HG03139 (cell line): Measurements from ENCODE around the gene CACNA1C.

Experiments
- ATAC-seq: cut with Tn5 transposase; IDR thresholded peaks from one replicate; pipeline ENCODE4 v1.9.1; 2021; ENCODE audit not compliant: unreplicated experiment

CACNA1C gene

DNA sequence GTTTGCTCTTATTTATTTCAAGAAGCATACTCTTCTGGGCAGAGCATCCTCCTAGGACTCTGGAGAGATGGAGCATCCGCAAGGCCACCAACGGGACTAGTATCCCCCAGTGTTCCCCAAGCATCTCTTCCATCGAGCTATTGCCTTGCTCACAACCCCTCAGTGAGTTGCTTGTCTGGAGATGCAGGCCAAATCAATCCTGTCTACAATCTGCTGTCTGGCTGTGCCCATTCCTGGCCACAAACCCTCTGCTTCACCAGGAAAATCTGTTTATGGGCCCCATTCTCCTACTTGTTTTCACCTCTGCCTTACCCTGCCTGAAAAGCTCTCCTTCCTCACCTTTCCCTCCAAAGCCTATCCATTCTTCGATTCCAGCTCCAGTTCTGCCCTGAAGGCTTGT lies 219.2 kb downstream of the CACNA1C start:
- no peak for ATAC-seq

DNA sequence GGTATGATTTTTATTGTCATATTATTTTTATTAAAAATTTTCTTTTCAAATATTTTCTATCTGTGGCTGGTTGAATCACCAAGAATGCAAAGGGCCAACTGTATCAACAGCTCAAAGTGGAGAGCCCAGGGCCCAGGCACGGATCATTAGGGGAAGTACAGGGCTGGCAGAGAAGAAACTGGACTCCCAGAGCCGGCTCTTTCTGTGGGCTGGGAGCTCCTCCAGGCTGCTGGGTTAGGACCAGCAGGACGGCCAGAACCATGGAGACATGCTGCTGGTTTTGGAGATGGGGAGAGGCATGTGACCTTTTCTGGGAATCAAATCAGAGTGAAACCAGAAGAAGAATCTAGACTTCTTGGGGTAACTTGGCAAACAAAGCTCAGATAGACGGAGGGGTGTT lies 220.5 kb downstream of the CACNA1C start:
- no peak for ATAC-seq

- ATAC-seq, result no peak
Measured at GRCh38 chr12:2273751-2274150, 221.0 kb downstream of the CACNA1C start.

GRCh38 chr12:2274733-2275132 lies 221.9 kb downstream of the CACNA1C start:
- ATAC-seq, result no peak

- ATAC-seq, result no peak
Measured at GRCh38 chr12:2276288-2277033, 223.7 kb downstream of the CACNA1C start.

DNA sequence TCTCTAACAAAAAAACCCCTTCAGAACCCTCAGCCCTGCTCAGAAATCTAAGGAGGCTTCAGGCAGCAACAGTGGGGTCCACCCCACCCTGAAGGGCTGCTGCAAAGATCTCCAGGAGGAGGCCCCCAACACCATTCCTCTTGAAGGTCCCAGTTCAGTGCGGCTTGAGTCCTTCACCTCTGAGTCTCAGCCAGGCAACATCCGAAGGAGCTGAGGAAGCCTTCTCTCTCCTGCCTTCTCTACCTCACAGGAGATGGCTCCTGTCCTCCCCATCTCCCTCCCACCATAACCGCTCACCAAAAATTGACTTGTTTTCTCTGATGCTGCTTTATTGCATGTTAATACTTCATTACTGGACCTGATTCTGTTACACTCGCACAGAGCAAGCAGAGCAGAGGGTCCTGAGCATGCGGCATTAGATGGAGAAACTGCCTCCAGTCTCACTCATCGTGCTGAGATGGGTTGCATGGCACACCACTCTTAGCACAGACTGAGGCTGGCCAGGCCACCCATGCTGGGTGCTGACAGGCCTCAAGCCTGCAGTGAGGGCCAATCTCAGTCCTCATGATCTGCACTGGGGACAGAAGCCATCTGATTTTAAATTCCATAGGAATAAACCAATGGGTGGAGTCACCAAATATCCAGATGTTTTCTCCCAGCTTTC lies 224.8 kb downstream of the CACNA1C start:
- ATAC-seq, result no peak

DNA sequence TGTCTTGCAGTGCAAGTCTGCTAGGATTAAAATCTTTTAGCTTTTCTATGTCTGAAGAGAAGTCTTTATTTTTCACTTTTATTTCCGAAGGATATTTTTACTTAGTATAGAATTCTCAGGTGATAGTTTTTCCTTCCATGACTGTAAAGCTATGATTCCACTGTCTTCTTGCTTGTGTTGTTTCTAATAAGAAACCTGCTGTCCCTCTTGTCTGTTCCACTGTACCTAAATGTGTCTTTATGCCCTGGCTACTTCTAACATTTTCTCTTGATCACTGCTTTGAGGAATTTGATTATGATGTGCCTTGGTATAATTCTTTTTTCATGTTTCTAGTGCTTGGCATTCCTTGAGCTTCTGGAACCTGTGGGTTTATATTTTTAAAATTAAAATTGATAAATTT lies 228.7 kb downstream of the CACNA1C start:
- ATAC-seq, result no peak

DNA sequence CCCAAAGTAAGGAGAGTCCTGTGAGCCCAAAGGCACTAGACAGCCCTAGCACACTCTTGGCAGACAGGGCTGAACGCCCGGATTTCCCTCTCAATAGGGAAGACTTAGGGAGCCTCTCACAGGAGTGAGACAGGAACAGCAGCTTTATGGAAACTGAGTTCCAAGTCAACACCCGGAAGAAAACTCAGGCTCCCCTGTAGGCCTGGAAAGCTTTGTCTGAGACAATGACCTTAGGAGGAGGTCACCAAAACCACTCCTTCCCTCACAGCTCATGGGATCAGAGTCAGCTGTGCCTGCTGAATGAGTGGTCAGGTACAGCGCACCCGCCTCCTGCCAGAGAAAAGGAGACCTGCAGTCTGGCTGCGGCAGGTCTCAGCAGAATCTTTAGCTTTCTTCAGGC lies 229.5 kb downstream of the CACNA1C start:
- ATAC-seq, result no peak

DNA sequence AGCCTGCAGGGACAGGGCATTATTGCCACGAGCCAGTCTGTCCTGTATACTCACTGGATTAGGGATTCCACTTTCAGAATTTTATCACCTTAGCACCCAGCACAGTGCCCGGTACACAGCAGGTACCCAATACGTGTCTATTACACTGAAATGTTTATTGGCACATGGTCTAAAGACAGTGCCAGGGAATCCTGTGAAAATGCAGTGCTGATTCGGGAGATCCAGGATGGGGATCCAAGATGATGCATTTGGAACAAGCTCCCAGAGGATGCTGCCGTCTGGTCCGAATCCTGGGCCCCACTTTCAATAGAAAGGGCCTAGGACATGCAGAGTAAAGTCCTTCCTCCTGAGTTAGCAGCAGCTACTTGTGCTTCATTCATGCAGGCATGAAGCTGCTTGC lies 230.7 kb downstream of the CACNA1C start:
- no peak for ATAC-seq

GRCh38 chr12:2283916-2284315 lies 231.1 kb downstream of the CACNA1C start:
- ATAC-seq, result no peak

DNA sequence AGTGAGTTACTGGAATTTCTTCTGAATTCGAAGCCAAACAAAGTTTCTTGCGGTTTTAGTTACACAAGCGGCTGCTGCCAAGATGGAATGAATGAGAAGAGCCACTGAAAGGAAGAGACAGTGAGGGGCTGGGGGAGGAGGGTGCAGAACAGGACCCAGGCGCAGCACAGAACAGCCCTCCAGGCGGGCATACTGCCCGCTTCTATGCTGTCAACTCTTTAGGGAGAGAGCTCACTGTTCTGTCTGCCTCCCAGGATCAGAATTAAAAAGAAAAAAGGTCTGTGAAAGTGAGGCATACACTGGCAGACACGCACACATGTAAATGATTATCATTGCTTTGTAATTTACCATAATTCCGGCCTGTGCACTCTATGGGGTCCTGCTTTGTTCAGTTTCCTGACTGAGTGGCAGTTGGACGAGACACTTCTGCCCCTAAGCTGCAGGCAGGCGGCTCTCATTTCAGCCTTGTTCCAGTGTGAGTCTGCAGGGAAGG lies 231.6 kb downstream of the CACNA1C start:
- ATAC-seq, result no peak

DNA sequence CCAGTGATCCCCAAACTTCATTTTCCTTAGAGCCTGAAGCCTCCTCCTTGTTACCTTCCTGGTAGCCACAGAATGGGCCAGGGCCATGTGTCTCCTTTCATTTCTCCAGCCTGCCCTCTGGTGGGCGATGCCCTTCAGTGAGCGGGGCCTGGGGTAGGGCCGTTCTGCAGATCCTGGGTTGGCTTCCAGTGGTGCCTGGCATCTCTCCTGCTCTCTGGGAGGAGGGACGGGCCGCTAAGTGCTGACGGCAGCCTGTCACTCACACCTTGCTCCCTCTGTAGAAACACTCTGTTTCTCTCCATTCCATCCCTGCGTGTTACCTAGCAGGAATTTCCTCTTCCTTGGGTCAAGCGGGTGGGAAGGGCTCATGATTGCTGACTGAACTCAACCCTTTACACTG lies 232.1 kb downstream of the CACNA1C start:
- no peak for ATAC-seq

DNA sequence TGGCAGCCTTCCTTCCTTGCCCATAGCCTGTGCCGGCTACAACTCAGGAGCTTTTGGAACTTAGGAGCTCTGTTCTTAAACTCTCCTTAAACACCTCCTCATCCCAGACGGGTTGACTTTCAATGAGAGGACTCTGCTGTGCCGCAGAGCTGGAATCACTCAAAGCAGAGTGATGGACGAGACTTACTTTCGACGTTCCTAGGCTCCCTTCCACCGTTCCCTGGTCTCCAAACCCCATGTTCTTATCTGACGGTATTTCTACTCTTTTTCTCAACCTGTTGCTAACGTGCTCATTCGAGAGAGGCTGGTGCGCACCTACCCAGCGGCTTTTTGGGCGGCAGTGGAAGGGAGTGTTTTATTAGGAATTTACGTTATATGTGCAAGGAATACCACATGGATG lies 232.7 kb downstream of the CACNA1C start:
- ATAC-seq, result no peak

DNA sequence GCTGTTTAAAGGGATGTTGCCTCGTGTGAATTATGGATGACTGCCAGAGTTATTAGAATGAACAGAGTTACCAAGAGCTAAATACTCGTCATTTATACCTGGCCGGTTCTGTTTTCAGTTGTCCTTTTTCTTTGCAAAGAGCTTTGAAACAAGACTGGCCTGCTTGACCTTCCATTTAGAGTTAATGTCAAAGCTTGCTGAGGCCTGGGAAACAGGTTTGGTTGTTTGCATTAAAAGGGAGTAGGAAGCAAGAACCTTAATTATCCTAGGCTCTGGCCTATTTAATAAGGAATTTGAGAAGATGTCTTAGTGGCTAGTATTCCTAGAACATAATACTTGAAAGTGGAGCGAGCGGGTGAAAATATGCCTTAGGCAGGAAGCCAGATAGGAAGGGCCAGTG lies 233.3 kb downstream of the CACNA1C start:
- no peak for ATAC-seq

GRCh38 chr12:2286461-2287131 lies 233.8 kb downstream of the CACNA1C start:
- ATAC-seq, result no peak

- no peak for ATAC-seq
Measured at GRCh38 chr12:2287151-2287550, 234.4 kb downstream of the CACNA1C start.

DNA sequence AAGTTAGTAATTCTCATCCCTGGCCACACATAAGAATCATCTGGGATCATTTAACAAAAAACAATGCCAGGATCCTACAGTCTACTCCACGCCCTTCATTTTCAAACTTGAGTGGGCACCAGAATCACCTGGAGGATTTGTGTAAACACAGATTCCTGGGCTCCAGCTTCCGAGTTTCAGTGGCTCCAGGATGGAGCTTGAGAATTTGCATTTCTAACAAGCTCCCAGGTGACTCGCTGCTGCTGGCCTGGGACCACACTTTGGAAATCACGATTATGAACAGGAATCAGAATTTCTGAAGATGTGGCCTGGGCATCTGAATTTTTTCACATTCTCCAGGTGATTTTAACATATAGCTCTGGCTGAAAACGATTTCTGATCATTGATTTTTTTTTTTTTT lies 234.8 kb downstream of the CACNA1C start:
- ATAC-seq, result no peak

DNA sequence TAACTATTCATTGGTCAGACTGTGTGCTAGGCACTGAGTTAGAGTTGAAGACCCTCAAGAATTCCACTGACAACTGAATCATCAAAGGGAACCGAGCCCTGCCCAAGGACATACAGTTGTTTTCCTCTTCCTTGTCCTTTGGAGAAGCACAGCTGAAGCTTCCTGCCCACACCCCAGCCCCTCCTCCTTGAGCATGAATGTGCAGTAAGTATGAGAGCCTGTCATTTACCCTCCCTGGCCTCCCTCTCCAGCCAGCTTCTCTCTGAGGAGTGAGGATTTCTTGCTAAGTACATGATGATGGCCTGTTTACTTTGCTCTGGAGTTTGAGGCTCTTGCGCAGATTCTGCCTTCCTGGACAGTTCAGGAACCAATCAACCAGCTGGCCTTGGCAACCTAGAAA lies 235.2 kb downstream of the CACNA1C start:
- no peak for ATAC-seq

- ATAC-seq, result no peak
Measured at GRCh38 chr12:2288471-2288870, 235.7 kb downstream of the CACNA1C start.

DNA sequence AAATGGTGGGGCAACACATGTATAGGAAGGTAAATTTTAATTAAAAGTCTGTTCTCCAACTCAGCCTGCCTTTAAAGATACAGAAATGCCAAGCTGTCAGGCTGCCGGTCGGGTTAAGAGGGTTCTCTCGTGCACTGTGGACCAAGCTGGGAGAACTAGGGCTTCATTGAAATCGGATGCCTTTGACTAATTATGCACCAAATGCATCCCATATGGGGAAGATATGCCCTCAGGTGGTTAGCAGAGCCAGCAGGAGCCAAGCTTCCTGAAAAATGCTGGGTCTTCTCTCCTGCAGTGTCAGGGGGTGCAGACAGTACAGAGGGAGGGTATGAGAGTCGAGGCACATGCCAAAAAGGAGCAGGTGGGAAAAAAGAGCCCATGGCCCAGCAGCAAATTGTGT lies 236.1 kb downstream of the CACNA1C start:
- no peak for ATAC-seq

DNA sequence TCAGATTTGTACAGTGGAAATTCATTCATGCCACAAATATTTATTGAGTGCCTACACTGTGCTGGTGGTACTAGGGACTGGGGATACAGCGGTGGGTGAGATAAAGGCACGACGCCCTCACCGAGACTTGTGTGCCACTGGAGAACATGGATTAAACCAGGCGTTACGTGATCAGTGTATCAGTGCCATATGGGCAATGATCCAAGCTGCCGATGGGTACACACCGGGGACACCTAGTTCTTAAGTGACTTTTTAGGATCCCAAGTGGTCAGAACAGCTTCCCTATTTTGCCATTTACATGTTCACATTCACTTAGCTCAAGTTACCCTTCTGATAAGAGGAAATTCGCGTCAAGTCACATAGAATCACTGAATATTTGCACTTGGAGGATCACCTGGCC lies 236.7 kb downstream of the CACNA1C start:
- ATAC-seq, result no peak

GRCh38 chr12:2290091-2290490 lies 237.3 kb downstream of the CACNA1C start:
- ATAC-seq, result no peak
